AG09319 (cell line): ENCODE data around the gene KCTD5.
"Not testable (repeated sequence)": the region's sequence is repeated elsewhere in the genome, so short reads cannot be mapped to it uniquely, and the experiment has no call there.

Source experiments
- DNase-seq: peaks from one replicate; pipeline ENCODE4 v3.0.0-alpha.2; 2010; ENCODE audit warnings: low read depth; ENCODE audit errors: extremely low read depth
- TF ChIP-seq, protein P1 (sequence below): IDR thresholded peaks from 2 replicates; pipeline ENCODE4 v1.5.1; 2011; ENCODE audit warnings: low read depth, mild to moderate bottlenecking, inconsistent platforms, low read length, moderate library complexity

KCTD5 gene

DNA sequence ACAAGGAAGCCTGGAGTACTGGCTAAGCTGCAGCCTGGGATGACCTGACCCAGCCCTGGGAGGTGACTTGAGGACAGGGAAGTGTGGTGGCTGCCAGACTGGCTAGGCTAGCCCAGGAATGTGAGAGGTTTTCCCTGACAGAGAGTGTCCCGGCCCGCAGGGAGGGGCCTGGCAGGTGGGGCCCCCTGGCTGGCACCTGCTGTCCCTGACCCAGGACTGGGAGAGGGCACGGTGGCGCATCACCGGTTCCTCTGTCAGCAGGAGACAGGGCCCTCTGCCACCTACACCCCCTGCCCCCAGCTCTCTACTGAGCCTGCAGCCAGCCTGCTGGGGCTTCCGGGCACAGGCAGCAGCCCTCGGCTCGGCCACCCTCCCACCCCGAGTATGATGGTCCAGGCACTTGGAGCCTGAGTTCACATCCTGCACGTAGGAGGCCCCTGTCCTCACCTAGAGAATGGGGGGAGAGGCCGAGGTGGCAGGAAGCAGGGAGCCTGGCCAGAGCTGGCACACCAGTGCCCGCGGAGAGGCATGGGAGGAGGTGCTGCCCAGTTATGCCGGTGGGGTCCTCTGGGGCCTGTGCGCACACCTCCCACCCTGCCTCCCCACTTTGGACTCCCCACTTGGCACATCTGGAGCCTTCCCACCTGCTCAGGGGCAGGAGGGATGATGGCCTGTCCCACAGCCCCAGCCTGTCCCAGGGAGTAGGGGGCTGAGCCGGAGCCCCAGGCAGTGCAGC is 37.2 kb downstream of the KCTD5 start:
- TF ChIP-seq, protein P1, sequence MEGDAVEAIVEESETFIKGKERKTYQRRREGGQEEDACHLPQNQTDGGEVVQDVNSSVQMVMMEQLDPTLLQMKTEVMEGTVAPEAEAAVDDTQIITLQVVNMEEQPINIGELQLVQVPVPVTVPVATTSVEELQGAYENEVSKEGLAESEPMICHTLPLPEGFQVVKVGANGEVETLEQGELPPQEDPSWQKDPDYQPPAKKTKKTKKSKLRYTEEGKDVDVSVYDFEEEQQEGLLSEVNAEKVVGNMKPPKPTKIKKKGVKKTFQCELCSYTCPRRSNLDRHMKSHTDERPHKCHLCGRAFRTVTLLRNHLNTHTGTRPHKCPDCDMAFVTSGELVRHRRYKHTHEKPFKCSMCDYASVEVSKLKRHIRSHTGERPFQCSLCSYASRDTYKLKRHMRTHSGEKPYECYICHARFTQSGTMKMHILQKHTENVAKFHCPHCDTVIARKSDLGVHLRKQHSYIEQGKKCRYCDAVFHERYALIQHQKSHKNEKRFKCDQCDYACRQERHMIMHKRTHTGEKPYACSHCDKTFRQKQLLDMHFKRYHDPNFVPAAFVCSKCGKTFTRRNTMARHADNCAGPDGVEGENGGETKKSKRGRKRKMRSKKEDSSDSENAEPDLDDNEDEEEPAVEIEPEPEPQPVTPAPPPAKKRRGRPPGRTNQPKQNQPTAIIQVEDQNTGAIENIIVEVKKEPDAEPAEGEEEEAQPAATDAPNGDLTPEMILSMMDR, result no peak
- no peak for DNase-seq

- no peak for DNase-seq
- TF ChIP-seq, protein P1, result no peak
Observed at GRCh38 chr16:2720064-2720457, 37.7 kb downstream of the KCTD5 start, which contains the start of gene PRSS27. Gene PRSS27 (minus strand): TSS chr16:2720224. CDS start chr16:2720160, 64 bp downstream.

DNA sequence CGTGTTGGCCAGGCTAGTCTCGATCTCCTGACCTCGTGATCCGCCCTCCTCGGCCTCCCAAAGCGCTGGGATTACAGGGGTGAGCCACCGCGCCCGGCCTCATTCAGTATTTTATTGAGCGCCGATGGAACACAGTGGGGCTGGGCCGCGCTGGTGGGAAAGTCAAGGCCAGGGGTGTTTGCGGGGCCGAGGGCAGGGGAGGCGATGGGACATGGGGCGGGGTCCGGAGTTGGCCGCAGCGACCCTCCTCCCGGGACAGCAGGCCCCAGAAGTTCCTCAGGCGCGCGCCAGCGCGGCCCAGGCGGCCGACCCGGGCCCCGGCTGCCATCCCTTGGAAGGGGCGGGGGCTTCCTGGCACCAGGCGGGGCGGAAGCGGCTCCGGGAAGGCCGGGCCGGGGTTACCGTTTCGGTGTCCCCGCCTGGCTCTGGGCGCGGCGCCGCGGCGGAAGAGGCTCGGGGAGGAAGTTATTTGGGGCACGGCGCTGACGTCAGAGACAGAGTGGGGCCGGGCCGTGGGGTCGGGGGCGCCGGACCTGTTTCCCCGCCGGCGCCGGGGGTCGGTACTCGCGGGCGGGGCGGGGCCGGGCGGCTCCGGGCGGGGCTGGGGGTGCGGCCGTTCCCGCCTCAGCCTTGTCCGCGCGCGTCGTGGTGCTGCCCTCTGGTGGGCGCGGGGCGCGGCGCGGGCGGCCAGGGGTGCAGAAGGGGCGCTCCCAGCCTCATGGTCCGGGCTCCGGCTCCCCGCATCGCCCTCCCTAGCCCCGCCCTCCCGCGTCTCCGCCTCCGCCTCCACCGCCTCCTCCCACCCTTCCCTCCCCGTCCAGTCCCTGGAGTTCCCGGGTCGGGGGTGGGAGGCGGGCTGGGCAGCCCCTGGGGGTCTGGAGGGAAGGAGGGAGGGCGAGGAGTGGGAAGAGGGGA is 38.7 kb downstream of the KCTD5 start:
- DNase-seq, result peak; percentile 47
- TF ChIP-seq, protein P1, result peak; percentile 37

DNA sequence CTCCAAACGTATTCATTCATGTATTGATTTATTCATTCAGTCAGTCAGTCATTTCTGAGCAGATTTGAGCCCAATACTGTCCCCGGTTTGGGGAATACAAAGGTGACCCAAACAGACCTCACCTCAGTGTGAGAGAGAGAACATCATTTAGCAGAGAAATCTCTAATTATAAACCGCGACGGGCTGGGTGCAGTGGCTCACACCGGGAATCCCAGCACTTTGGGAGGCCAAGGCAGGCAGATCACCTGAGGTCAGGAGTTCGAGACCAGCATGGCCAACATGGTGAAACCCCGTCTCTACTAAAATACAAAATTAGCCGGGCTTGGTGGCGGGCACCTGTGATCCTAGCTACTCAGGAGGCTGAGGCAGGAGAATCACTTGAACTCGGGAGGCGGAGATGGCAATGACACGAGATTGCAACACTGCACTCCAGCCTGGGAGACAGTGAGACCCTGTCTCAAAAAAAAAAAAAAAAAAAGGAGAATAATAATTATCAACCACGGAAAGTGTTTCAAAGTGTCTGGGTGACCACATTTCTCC is 39.4 kb downstream of the KCTD5 start:
- DNase-seq, result not testable (repeated sequence)

GRCh38 chr16:2724088-2724676 is 41.9 kb downstream of the KCTD5 start:
- no peak for DNase-seq
- TF ChIP-seq, protein P1, result no peak

- DNase-seq, result no peak
- TF ChIP-seq, protein P1, result no peak
Observed at GRCh38 chr16:2724816-2725348, 42.6 kb downstream of the KCTD5 start.

- DNase-seq, result no peak
- TF ChIP-seq, protein P1, result no peak
Observed at GRCh38 chr16:2726923-2727322, 44.6 kb downstream of the KCTD5 start.
